T-cell (primary cell): ENCODE results near the gene FBN2. TPM values are rescaled to one million over a fixed set of nuclear protein-coding genes. Genes with fewer than 3 reads are reported as not detected.

Source experiments
- ATAC-seq, 4 experiments: fragments of 200-7000 bp in 3 of 4; fragments of 150-1000 bp in 1 of 4; cut with Tn5 transposase; replicated peaks in 1 of 4; 1 replicate in 3 of 4; 2 replicates in 1 of 4; pipeline ENCODE4 v1.10.0; 2021; ENCODE audit warnings: moderate library complexity in 3 of 4, mild to moderate bottlenecking in 2 of 4, moderate number of reproducible peaks in 1 of 4
- CTCF ChIA-PET, 2 donors: fragments of 300-600 bp; sonication (Branson Sonifier 250); formaldehyde crosslinking; loops; one replicate each; lab custom pipeline; 2022; ENCODE audit warnings: antibody characterized with exemption in 2 of 2; lab: Charles Lee
- POLR2A ChIA-PET, 2 donors: fragments of 300-600 bp; sonication (Branson Sonifier 250); formaldehyde crosslinking; loops; one replicate each; lab custom pipeline; 2022; ENCODE audit warnings: antibody characterized with exemption in 2 of 2; lab: Charles Lee
- DNase-seq, 35 experiments: peaks; one replicate each; pipeline versions ENCODE4 v3.0.0 to v3.0.0-alpha.2; 2013 to 2023
- H3K27ac ChIP-seq: one replicate; pipeline ENCODE4 v1.5.1; 2013; ENCODE audit warnings: low read length
- H3K27me3 ChIP-seq, 2 experiments: replicated peaks in 1 of 2; 1 replicate in 1 of 2; 2 replicates in 1 of 2; pipeline versions ENCODE4 v1.6.1 to v1.7.0; 2013; ENCODE audit warnings: low read length in 1 of 2, mixed read lengths in 1 of 2; ENCODE audit not compliant: control insufficient read depth in 2 of 2, insufficient read depth in 2 of 2; ENCODE audit errors: extremely low read depth in 1 of 2
- H3K36me3 ChIP-seq, 2 donors: 1 replicate in 1 of 2; 2 replicates in 1 of 2; pipeline versions ENCODE4 v1.6.1 to v1.7.0; 2013; ENCODE audit warnings: low read length in 1 of 2; ENCODE audit not compliant: control insufficient read depth in 2 of 2, insufficient read depth in 1 of 2; ENCODE audit errors: extremely low read depth in 1 of 2
- H3K4me1 ChIP-seq, 2 experiments: 1 replicate in 1 of 2; 2 replicates in 1 of 2; pipeline versions ENCODE4 v1.6.1 to v1.7.0; 2013; ENCODE audit warnings: low read length in 2 of 2, mixed read lengths in 1 of 2; ENCODE audit not compliant: insufficient read depth in 2 of 2, control insufficient read depth in 1 of 2; ENCODE audit errors: extremely low read depth in 1 of 2
- H3K4me3 ChIP-seq, 2 donors: 1 replicate in 1 of 2; 2 replicates in 1 of 2; pipeline versions ENCODE4 v1.5.1 to v1.7.0; 2013; ENCODE audit warnings: mild to moderate bottlenecking in 2 of 2, low read length in 1 of 2, moderate library complexity in 1 of 2; ENCODE audit not compliant: control insufficient read depth in 1 of 2; ENCODE audit errors: extremely low read depth in 1 of 2
- H3K9me3 ChIP-seq: 2 replicates; pipeline ENCODE4 v1.7.0; 2013
- H3K27ac Mint-ChIP-seq, 2 donors: one replicate each; pipeline ENCODE4 v1.8.0; 2020 to 2021; ENCODE audit warnings: mild to moderate bottlenecking in 2 of 2, mixed read lengths in 2 of 2
- H3K27me3 Mint-ChIP-seq, 2 donors: one replicate each; pipeline ENCODE4 v1.8.0; 2021 to 2022; ENCODE audit warnings: mixed read lengths in 2 of 2
- H3K36me3 Mint-ChIP-seq: one replicate; pipeline ENCODE4 v1.8.0; 2021; ENCODE audit warnings: mixed read lengths
- H3K4me1 Mint-ChIP-seq, 3 donors: one replicate each; pipeline ENCODE4 v1.8.0; 2020 to 2022; ENCODE audit warnings: mixed read lengths in 3 of 3, mild to moderate bottlenecking in 1 of 3
- H3K4me3 Mint-ChIP-seq, 3 donors: one replicate each; pipeline ENCODE4 v1.8.0; 2020 to 2022; ENCODE audit warnings: mild to moderate bottlenecking in 3 of 3, mixed read lengths in 3 of 3, moderate library complexity in 3 of 3
- H3K9me3 Mint-ChIP-seq, 3 donors: one replicate each; pipeline ENCODE4 v1.8.0; 2020 to 2022; ENCODE audit warnings: mixed read lengths in 3 of 3
- WGBS: methylation state at CpG from one replicate; pipeline ENCODE4 v1.1.5; 2013; ENCODE audit warnings: missing lambda C conversion rate; ENCODE audit not compliant: insufficient coverage; 5-methylcytosine and 5-hydroxymethylcytosine counted together
- total RNA-seq, 35 experiments: library from RNA in 6 of 35; stranded (reverse) in 6 of 35; fragments of 120-200 nt in 1 of 35; gene quantifications; one replicate each; pipeline versions ENCODE4 v1.2.1 to v1.2.4 and lab custom pipeline; 2013 to 2026

The FBN2 gene
- total RNA-seq, 5 donors from 2014 or later (not counting 1 experiment from before 2014, with no cell fraction given) = 0.32 to 0.61 (median 0.36) TPM; not detected in 2

- Mint-ChIP-seq H3K27ac (no peak overlapping the region), H3K4me1 (no peaks in the 10 kb centered on the region), H3K4me3 (no peak overlapping the region), H3K36me3 (no peaks in the 10 kb centered on the region), H3K9me3 (no peaks in the 10 kb centered on the region), H3K27me3 (no peaks in the 10 kb centered on the region)
- ChIA-PET POLR2A (no interaction called here), CTCF (no interaction called here)
- no peak for DNase-seq
- Histone ChIP-seq H3K4me1 (no peaks in the 10 kb centered on the region), H3K4me3 (no peak overlapping the region), H3K27ac (no peak overlapping the region), H3K27me3 (no peaks in the 10 kb centered on the region), H3K9me3 (no peaks in the 10 kb centered on the region), H3K36me3 (no peaks in the 10 kb centered on the region)
- ATAC-seq = no peak
- no CpG with 5 or more reads among the region's 2 CpGs for WGBS
Measured at GRCh38 chr5:128318691-128319090, 219.4 kb downstream of the FBN2 start.

- no CpG with 5 or more reads among the region's 1 CpG for WGBS
- ATAC-seq = no peak
- Mint-ChIP-seq H3K9me3 (no peaks in the 10 kb centered on the region), H3K27me3 (no peaks in the 10 kb centered on the region), H3K36me3 (no peaks in the 10 kb centered on the region), H3K27ac (no peak overlapping the region), H3K4me3 (no peak overlapping the region), H3K4me1 (no peaks in the 10 kb centered on the region)
- ChIA-PET CTCF (no interaction called here), POLR2A (no interaction called here)
- DNase-seq = no peak
- no peaks in the 10 kb centered on the region for H3K36me3 ChIP-seq
- no peak overlapping the region for H3K4me3 ChIP-seq
- no peaks in the 10 kb centered on the region for H3K4me1 ChIP-seq
- H3K27me3 ChIP-seq = no peaks in the 10 kb centered on the region
- H3K9me3 ChIP-seq = no peaks in the 10 kb centered on the region
- no peak overlapping the region for H3K27ac ChIP-seq
Measured at GRCh38 chr5:128317481-128317880, 220.6 kb downstream of the FBN2 start.

- ChIA-PET CTCF (no interaction called here), POLR2A (no interaction called here)
- Mint-ChIP-seq H3K9me3 (no peaks in the 10 kb centered on the region), H3K27me3 (no peaks in the 10 kb centered on the region), H3K36me3 (no peaks in the 10 kb centered on the region), H3K27ac (no peak overlapping the region), H3K4me1 (no peaks in the 10 kb centered on the region), H3K4me3 (no peak overlapping the region)
- no peak overlapping the region for H3K4me3 ChIP-seq
- H3K4me1 ChIP-seq = no peaks in the 10 kb centered on the region
- WGBS = 80% methylated on average over 1 of the region's 4 CpGs
- H3K27ac ChIP-seq = no peak overlapping the region
- DNase-seq = no peak
- H3K36me3 ChIP-seq = no peaks in the 10 kb centered on the region
- no peak for ATAC-seq
- no peaks in the 10 kb centered on the region for H3K27me3 ChIP-seq
- no peaks in the 10 kb centered on the region for H3K9me3 ChIP-seq
Measured at GRCh38 chr5:128315671-128316070, 222.4 kb downstream of the FBN2 start.

GRCh38 chr5:128305341-128305740, 232.7 kb downstream of the FBN2 start:
- Mint-ChIP-seq H3K4me3 (no peak overlapping the region), H3K36me3 (no peaks in the 10 kb centered on the region), H3K27ac (no peak overlapping the region), H3K27me3 (no peaks in the 10 kb centered on the region), H3K4me1 (no peaks in the 10 kb centered on the region), H3K9me3 (no peaks in the 10 kb centered on the region)
- ATAC-seq (no peak), DNase-seq (no peak)
- Histone ChIP-seq H3K27me3 (no peaks in the 10 kb centered on the region), H3K27ac (no peak overlapping the region), H3K4me1 (no peaks in the 10 kb centered on the region), H3K9me3 (no peaks in the 10 kb centered on the region), H3K4me3 (no peak overlapping the region), H3K36me3 (no peaks in the 10 kb centered on the region)
- ChIA-PET POLR2A (no interaction called here), CTCF (no interaction called here)
- 100% methylated on average over 4 of the region's 5 CpGs for WGBS

- no peak for ATAC-seq
- no peak overlapping the region for H3K4me3 Mint-ChIP-seq
- ChIA-PET CTCF (no interaction called here), POLR2A (no interaction called here)
- H3K27ac ChIP-seq = no peak overlapping the region
- H3K9me3 ChIP-seq = no peaks in the 10 kb centered on the region
- H3K4me3 ChIP-seq = no peak overlapping the region
- H3K36me3 ChIP-seq = no peaks in the 10 kb centered on the region
- H3K27me3 Mint-ChIP-seq = no peaks in the 10 kb centered on the region
- H3K27ac Mint-ChIP-seq = no peak overlapping the region
- H3K4me1 ChIP-seq = no peaks in the 10 kb centered on the region
- H3K9me3 Mint-ChIP-seq = no peaks in the 10 kb centered on the region
- H3K27me3 ChIP-seq = no peaks in the 10 kb centered on the region
- WGBS = no CpG with 5 or more reads among the region's 2 CpGs
- H3K4me1 Mint-ChIP-seq = no peaks in the 10 kb centered on the region
- no peaks in the 10 kb centered on the region for H3K36me3 Mint-ChIP-seq
- DNase-seq = no peak
Measured at GRCh38 chr5:128304791-128305190, 233.3 kb downstream of the FBN2 start.

- ATAC-seq (no peak), DNase-seq (no peak)
- Histone ChIP-seq H3K36me3 (no peaks in the 10 kb centered on the region), H3K27me3 (no peaks in the 10 kb centered on the region), H3K4me1 (no peaks in the 10 kb centered on the region), H3K4me3 (no peak overlapping the region), H3K9me3 (no peaks in the 10 kb centered on the region), H3K27ac (no peak overlapping the region)
- no peaks in the 10 kb centered on the region for H3K9me3 Mint-ChIP-seq
- no peaks in the 10 kb centered on the region for H3K36me3 Mint-ChIP-seq
- POLR2A ChIA-PET = no interaction called here
- H3K27me3 Mint-ChIP-seq = no peaks in the 10 kb centered on the region
- no peak overlapping the region for H3K4me3 Mint-ChIP-seq
- no peak overlapping the region for H3K27ac Mint-ChIP-seq
- CTCF ChIA-PET = interaction anchor here in 1 of 2 donors (1.0 kb wide), 1 partner anchor 8 kb away, joined by 3 read pairs; no protein-coding TSS in a partner anchor
- H3K4me1 Mint-ChIP-seq = no peaks in the 10 kb centered on the region
Measured at GRCh38 chr5:128304088-128304487, 234.0 kb downstream of the FBN2 start.

GRCh38 chr5:128303593-128303992, 234.5 kb downstream of the FBN2 start:
- no peaks in the 10 kb centered on the region for H3K27me3 ChIP-seq
- Mint-ChIP-seq H3K4me1 (no peaks in the 10 kb centered on the region), H3K27me3 (no peaks in the 10 kb centered on the region), H3K27ac (no peak overlapping the region), H3K36me3 (no peaks in the 10 kb centered on the region), H3K4me3 (no peak overlapping the region), H3K9me3 (no peaks in the 10 kb centered on the region)
- ATAC-seq = no peak
- DNase-seq = no peak
- H3K36me3 ChIP-seq = no peaks in the 10 kb centered on the region
- H3K9me3 ChIP-seq = no peaks in the 10 kb centered on the region
- no CpG with 5 or more reads among the region's 1 CpG for WGBS
- no peak overlapping the region for H3K4me3 ChIP-seq
- H3K27ac ChIP-seq = no peak overlapping the region
- ChIA-PET POLR2A (no interaction called here), CTCF (interaction anchor here in 1 of 2 donors (1.0 kb wide), 1 partner anchor 9 kb away, joined by 3 read pairs; no protein-coding TSS in a partner anchor)
- no peaks in the 10 kb centered on the region for H3K4me1 ChIP-seq
